Liver (tissue), 3 donors: ENCODE measurements around the gene POU3F2.

Source experiments
- CTCF ChIP-seq: fragments of 150-350 bp; IDR thresholded peaks from 2 replicates; pipeline ENCODE4 v1.5.1; 2017; ENCODE audit warnings: improper control_type of control experiment, low read depth, low read length; ENCODE audit not compliant: missing input control
- JUND ChIP-seq, 2 donors: IDR thresholded peaks; 2 replicates each; pipeline ENCODE4 v1.6.1; 2016; ENCODE audit warnings: antibody characterized with exemption in 2 of 2
- TAF1 ChIP-seq: conservative IDR thresholded peaks from 2 replicates; pipeline ENCODE4 v1.6.1; 2016; ENCODE audit warnings: antibody characterized with exemption, mild to moderate bottlenecking
- donor health status: healthy.
- donor health status: healthy.

DNA sequence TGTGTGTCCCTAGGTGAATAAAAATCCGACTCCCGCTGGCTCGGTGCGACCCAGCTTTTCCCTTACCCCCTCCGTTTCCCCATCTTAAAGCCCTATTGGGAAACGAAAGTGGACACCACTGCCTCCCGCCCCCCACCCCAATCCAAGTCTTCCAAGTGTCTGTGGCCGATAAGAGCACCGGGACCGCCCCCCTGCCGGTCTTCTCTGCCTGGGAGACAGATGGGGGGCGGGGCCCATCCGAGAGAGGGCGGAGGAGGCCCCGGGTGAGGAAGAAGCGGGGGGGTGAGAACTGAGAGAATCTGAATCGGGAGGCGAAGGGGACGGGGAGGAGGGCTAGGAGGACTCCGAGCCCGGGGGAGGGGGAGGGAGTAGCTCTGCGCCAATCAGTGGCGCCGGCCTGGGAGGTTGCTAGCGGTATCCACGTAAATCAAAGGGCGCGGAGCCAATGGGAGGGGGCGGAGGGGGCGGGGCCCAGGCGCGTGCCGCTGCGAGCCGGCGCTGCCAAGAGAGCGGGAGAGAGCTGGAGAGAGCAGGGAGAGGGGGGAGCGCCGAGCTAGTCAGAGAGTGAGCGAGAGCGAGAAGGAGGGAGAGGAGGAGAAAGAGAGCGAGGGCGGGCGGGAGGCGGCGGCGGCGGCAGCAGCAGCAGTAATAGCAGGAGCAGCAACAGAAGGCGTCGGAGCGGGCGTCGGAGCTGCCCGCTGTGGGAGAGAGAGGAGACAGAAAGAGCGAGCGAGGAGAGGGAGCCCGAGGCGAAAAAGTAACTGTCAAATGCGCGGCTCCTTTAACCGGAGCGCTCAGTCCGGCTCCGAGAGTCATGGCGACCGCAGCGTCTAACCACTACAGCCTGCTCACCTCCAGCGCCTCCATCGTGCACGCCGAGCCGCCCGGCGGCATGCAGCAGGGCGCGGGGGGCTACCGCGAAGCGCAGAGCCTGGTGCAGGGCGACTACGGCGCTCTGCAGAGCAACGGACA, at the start of gene POU3F2:
- no peak for TF ChIP-seq CTCF
- no peak for TF ChIP-seq TAF1
- TF ChIP-seq JUND (IDR thresholded peaks at IDR 0.05), result no peak
